Testis (tissue), 2 donors: ENCODE results near the gene CDC42EP1.

Experiments used
- POLR2A ChIP-seq: fragments of 450-650 bp; IDR thresholded peaks from one replicate; pipeline ENCODE4 v1.6.1; 2017; ENCODE audit warnings: antibody characterized with exemption, mild to moderate bottlenecking, moderate library complexity
- TF ChIP-seq, protein P1 (sequence below), 3 experiments: fragments of 450-650 bp in 2 of 3; fragments of 200-600 bp in 1 of 3; sonication (generic) in 1 of 3; IDR thresholded peaks; one replicate each; pipeline ENCODE4 v1.5.1; 2016 to 2019; ENCODE audit warnings: antibody characterized with exemption in 3 of 3, mild to moderate bottlenecking in 2 of 3, moderate library complexity in 1 of 3

DNA sequence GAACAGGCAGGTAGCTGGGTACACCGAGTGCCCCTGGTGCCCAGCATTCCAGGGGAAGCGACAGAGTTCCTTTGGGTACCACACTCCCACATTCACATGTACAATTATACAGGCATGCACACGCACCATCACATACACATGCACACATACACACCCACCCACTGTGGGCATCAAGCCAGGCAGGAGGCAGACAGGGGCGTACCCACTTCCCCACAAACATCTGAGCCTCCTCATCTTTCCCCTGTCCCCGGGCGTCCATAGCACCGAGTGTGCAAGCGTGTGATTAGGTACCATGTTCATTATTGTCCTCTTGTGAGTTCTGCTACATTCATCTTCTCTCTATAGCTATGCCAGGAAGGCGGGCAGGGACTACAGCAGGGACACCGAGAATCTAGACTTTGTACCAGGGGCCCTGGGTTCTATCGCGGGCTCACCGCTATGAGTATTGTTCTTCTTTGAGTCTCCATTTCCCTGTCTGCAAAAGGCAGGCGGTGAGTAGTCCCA, 39.0 kb upstream of the CDC42EP1 start:
- TF ChIP-seq, protein P1, sequence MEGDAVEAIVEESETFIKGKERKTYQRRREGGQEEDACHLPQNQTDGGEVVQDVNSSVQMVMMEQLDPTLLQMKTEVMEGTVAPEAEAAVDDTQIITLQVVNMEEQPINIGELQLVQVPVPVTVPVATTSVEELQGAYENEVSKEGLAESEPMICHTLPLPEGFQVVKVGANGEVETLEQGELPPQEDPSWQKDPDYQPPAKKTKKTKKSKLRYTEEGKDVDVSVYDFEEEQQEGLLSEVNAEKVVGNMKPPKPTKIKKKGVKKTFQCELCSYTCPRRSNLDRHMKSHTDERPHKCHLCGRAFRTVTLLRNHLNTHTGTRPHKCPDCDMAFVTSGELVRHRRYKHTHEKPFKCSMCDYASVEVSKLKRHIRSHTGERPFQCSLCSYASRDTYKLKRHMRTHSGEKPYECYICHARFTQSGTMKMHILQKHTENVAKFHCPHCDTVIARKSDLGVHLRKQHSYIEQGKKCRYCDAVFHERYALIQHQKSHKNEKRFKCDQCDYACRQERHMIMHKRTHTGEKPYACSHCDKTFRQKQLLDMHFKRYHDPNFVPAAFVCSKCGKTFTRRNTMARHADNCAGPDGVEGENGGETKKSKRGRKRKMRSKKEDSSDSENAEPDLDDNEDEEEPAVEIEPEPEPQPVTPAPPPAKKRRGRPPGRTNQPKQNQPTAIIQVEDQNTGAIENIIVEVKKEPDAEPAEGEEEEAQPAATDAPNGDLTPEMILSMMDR (IDR thresholded peaks at IDR 0.05) = no peak
- TF ChIP-seq POLR2A = no peak
